Loucy (cell line): ENCODE results near the gene GNAS-AS1.

Experiments
- CTCF ChIP-seq: fragments of 200-600 bp; sonication (generic); conservative IDR thresholded peaks from 2 replicates; pipeline ENCODE4 v1.5.1; 2014; ENCODE audit warnings: mild to moderate bottlenecking, antibody characterized with exemption, low read length
- EZH2phosphoT487 ChIP-seq: fragments of 200-600 bp; IDR thresholded peaks from 2 replicates; pipeline ENCODE4 v1.6.1; 2018; ENCODE audit warnings: antibody characterized with exemption, mild to moderate bottlenecking, moderate library complexity, borderline replicate concordance

DNA sequence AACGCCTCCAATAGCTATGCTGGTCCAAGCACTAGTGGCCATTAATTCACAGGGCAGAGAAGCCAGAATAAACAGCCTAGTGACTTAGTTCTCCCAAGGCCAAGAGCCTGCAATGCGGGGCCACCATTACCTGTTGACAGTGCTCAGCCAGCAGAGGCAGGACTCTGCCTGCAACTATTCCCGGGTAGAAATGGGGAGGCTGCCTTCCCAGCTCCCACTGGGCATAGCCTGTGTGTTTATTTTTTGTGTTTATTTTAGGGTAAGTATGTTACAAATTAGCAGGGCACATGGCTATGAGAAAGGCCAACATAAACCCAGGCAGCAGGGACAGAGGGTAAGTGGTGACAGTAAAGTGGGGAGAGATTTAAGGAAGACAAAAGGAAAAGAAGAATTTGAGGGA, 5.0 kb downstream of the GNAS-AS1 start:
- TF ChIP-seq EZH2phosphoT487 (no peak), CTCF (no peak)
